GM10266 (cell line): ENCODE data around the gene STAT3.

Source experiments
- DNase-seq: peaks from one replicate; pipeline ENCODE4 v3.0.0; 2012; ENCODE audit errors: extremely low spot score
- TF ChIP-seq, protein P1 (sequence below): IDR thresholded peaks from 2 replicates; pipeline ENCODE4 v1.5.1; 2012; ENCODE audit warnings: mild to moderate bottlenecking, low read depth; ENCODE audit not compliant: control insufficient read depth, insufficient read depth; ENCODE audit errors: missing control alignments

STAT3 gene

GRCh38 chr17:42291129-42291528 is 97.1 kb downstream of the STAT3 start:
- DNase-seq = no peak
- TF ChIP-seq, protein P1, sequence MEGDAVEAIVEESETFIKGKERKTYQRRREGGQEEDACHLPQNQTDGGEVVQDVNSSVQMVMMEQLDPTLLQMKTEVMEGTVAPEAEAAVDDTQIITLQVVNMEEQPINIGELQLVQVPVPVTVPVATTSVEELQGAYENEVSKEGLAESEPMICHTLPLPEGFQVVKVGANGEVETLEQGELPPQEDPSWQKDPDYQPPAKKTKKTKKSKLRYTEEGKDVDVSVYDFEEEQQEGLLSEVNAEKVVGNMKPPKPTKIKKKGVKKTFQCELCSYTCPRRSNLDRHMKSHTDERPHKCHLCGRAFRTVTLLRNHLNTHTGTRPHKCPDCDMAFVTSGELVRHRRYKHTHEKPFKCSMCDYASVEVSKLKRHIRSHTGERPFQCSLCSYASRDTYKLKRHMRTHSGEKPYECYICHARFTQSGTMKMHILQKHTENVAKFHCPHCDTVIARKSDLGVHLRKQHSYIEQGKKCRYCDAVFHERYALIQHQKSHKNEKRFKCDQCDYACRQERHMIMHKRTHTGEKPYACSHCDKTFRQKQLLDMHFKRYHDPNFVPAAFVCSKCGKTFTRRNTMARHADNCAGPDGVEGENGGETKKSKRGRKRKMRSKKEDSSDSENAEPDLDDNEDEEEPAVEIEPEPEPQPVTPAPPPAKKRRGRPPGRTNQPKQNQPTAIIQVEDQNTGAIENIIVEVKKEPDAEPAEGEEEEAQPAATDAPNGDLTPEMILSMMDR = no peak

DNA sequence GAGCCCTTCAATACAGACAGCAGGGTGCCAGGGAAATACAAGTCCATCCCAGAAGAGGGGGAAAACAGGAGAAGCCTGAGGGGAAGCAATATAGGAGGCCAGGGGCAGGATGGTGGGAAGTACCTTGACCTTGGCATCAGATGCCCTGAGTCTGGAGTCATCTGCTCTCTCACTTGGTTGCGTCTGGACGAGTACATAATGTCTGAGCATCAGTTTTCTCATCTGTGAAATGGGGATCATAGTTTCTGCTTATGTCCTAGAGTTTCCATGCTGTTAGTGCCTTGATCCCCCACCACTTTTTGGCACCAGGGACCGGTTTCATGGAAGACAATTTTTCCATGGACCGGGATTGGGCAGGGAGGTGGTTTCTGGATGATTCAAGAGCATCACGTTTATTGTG is 97.7 kb downstream of the STAT3 start:
- TF ChIP-seq, protein P1 = no peak
- DNase-seq = no peak

- TF ChIP-seq, protein P1 = no peak
Measured at GRCh38 chr17:42289611-42290181, 98.5 kb downstream of the STAT3 start.

DNA sequence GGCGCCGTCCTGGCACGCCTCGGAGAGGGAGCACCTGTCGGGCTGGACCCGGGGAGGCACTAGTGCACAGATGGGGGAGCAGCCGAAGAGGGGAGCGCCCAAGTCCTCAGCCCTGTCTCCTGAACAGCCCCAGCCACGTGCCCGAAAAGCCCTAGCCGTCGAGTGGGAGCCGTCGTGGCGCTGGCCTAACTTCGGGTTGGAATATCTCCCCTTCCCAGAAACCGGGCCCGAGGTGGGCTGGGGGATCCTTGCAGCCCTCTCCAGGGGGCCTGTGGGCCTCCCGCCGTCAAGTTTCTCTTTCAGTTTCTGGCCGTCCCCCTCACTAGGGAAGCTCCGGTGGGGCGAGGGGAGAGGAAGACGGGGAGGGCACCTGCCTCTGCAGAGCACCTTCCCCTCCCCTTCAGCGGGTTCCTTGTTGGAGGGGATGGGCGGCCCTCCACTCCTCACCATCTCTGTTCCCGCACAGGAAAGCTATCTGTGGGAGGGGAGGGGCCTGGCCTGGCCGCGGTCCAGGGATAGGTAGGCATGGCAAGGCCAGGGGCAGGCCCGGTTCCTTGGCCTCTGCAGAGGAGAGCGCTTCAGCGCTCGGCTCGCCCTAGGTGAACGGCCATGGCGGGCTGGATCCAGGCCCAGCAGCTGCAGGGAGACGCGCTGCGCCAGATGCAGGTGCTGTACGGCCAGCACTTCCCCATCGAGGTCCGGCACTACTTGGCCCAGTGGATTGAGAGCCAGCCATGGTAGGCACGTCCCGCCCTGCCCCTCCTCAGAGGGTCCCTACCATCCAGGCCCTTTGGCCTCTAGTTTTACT is 99.2 kb downstream of the STAT3 start:
- peak; percentile 71 for DNase-seq
- TF ChIP-seq, protein P1 = no peak

More at GRCh38 chr17:42289611-42290181, 98.5 kb downstream of the STAT3 start:
- DNase-seq = no peak

DNA sequence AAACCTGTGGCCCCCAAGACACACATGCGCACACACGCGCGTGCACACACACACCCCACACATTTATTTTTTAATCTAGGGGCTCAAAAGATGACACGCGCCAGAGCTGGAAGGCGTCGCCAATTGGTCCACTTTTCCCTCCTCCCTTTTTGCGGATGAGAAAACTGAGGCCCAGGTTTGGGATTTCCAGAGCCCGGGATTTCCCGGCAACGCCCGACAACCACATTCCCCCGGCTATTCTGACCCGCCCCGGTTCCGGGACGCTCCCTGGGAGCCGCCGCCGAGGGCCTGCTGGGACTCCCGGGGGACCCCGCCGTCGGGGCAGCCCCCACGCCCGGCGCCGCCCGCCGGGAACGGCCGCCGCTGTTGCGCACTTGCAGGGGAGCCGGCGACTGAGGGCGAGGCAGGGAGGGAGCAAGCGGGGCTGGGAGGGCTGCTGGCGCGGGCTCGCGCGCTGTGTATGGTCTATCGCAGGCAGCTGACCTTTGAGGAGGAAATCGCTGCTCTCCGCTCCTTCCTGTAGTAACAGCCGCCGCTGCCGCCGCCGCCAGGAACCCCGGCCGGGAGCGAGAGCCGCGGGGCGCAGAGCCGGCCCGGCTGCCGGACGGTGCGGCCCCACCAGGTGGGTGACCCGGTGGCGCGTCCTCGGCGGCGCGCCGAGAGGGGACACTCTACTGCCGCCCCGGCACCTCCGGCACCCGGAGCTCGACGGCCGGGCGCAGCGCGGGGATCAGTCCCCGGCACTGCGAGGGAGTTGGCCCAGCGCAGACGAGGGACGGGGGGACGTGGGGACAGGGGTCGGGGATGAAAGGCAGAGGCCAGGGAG is 100.1 kb downstream of the STAT3 start, which contains the start of gene STAT5A:
Gene STAT5A (plus strand): TSS at position 522 of the 826 bp plus-strand sequence. CDS start 914 bp downstream, outside the sequence.
- TF ChIP-seq, protein P1 = no peak
- peak; percentile 92 for DNase-seq

- TF ChIP-seq, protein P1 = no peak
- DNase-seq = peak; percentile 76
Measured at GRCh38 chr17:42287305-42287976, 100.8 kb downstream of the STAT3 start.
